OCI-LY7 (cell line): ENCODE measurements around the gene RIMBP2.

Experiments used
- EZH2phosphoT487 ChIP-seq: fragments of 200-600 bp; sonication (generic); IDR thresholded peaks from 2 replicates; pipeline ENCODE4 v1.6.1; 2018; ENCODE audit warnings: low read depth, borderline replicate concordance, mild to moderate bottlenecking, mixed run types, antibody characterized with exemption, low read length, moderate library complexity, mixed read lengths
- TF ChIP-seq, protein P1 (sequence below): fragments of 200-600 bp; sonication (generic); conservative IDR thresholded peaks from 2 replicates; pipeline ENCODE4 v1.5.1; 2014; ENCODE audit warnings: mild to moderate bottlenecking, antibody characterized with exemption, low read length, moderate library complexity, mixed read lengths

DNA sequence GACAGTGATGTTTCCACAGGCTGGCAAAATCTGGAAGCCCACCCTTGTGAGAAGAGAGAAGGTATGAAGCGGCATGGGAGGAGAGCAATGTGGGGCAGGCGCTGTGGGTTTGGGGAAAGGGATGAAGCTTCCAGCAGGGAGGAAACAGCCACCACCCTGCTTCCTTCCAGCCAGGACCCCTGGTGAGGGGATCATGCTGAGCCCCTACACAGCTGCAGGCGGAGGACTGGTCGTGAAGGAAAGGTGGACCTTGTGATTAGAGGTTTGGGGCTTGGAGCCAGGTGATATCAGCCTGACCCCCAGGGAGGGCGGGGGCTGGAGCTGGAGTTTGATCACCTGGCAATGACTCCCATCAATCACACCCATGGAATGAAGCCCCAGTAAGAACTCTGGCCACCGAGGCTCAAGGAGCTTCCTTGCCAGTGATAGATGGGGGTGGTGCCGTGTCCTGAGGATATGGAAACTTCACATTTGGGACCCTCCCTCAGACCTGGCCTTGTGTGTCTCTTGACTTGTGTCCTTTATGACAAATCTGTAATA is 48.6 kb downstream of the RIMBP2 start:
- TF ChIP-seq, protein P1, sequence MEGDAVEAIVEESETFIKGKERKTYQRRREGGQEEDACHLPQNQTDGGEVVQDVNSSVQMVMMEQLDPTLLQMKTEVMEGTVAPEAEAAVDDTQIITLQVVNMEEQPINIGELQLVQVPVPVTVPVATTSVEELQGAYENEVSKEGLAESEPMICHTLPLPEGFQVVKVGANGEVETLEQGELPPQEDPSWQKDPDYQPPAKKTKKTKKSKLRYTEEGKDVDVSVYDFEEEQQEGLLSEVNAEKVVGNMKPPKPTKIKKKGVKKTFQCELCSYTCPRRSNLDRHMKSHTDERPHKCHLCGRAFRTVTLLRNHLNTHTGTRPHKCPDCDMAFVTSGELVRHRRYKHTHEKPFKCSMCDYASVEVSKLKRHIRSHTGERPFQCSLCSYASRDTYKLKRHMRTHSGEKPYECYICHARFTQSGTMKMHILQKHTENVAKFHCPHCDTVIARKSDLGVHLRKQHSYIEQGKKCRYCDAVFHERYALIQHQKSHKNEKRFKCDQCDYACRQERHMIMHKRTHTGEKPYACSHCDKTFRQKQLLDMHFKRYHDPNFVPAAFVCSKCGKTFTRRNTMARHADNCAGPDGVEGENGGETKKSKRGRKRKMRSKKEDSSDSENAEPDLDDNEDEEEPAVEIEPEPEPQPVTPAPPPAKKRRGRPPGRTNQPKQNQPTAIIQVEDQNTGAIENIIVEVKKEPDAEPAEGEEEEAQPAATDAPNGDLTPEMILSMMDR = no peak
- no peak for TF ChIP-seq EZH2phosphoT487
